ENCODE data around the gene ORC3.

The ORC3 gene

GRCh38 chr6:87645080-87645479 lies 55.1 kb downstream of the ORC3 start:
- no peak overlapping the region for H3K27ac ChIP-seq
- TF ChIP-seq ZFX (IDR thresholded peaks at IDR 0.05; ENCODE audit: borderline replicate concordance) (no peak), CTCF (IDR thresholded peaks at IDR 0.05) (no peak)

- TF ChIP-seq CTCF (IDR thresholded peaks at IDR 0.05) (no peak), ZFX (IDR thresholded peaks at IDR 0.05; ENCODE audit: borderline replicate concordance) (no peak)
- no peak overlapping the region for H3K27ac ChIP-seq
Measured at GRCh38 chr6:87653074-87653962, 63.4 kb downstream of the ORC3 start.

GRCh38 chr6:87654122-87654521 lies 64.2 kb downstream of the ORC3 start:
- TF ChIP-seq CTCF (IDR thresholded peaks at IDR 0.05), result no peak
- TF ChIP-seq ZFX (IDR thresholded peaks at IDR 0.05; ENCODE audit: borderline replicate concordance), result no peak
- no peak overlapping the region for H3K27ac ChIP-seq

- TF ChIP-seq ZFX (IDR thresholded peaks at IDR 0.05; ENCODE audit: borderline replicate concordance), result no peak
- TF ChIP-seq CTCF (IDR thresholded peaks at IDR 0.05), result no peak
Measured at GRCh38 chr6:87654875-87655454, 65.0 kb downstream of the ORC3 start.

GRCh38 chr6:87655824-87656223 lies 65.9 kb downstream of the ORC3 start:
- TF ChIP-seq ZFX (IDR thresholded peaks at IDR 0.05; ENCODE audit: borderline replicate concordance) (no peak), CTCF (IDR thresholded peaks at IDR 0.05) (no peak)

More at GRCh38 chr6:87654875-87655454, 65.0 kb downstream of the ORC3 start:
- H3K27ac ChIP-seq, result no peak overlapping the region

GRCh38 chr6:87656857-87657256 lies 66.9 kb downstream of the ORC3 start:
- H3K27ac ChIP-seq, result no peak overlapping the region
- TF ChIP-seq CTCF (IDR thresholded peaks at IDR 0.05) (no peak), ZFX (IDR thresholded peaks at IDR 0.05; ENCODE audit: borderline replicate concordance) (no peak)

More at GRCh38 chr6:87655824-87656223, 65.9 kb downstream of the ORC3 start:
- H3K27ac ChIP-seq, result no peak overlapping the region

GRCh38 chr6:87658516-87658915 lies 68.6 kb downstream of the ORC3 start:
- H3K27ac ChIP-seq, result no peak overlapping the region
- no peak for TF ChIP-seq CTCF (IDR thresholded peaks at IDR 0.05)
- no peak for TF ChIP-seq ZFX (IDR thresholded peaks at IDR 0.05; ENCODE audit: borderline replicate concordance)

Measured in 22Rv1 (cell line).